GM12878 (cell line): ENCODE results near the gene KRTAP10-2. TPM values are rescaled to one million over a fixed set of nuclear protein-coding genes. Genes with fewer than 3 reads are reported as not detected.

Source experiments
- ATAC-seq: fragments of 200-7000 bp; cut with Tn5 transposase; 3 replicates; pipeline ENCODE4 v1.9.1; 2020; ENCODE audit warnings: mild to moderate bottlenecking, moderate library complexity
- BruUV-seq: library from RNA; stranded (reverse); fragments of 400-500 nt; replicated peaks from 2 replicates; lab custom pipeline; 2021; lab: Mats Ljungman, UMichigan
- CTCF ChIA-PET: fragments of 300-600 bp; sonication (Branson Sonifier 250); formaldehyde crosslinking; extraction: SDS; loops from one replicate; lab custom pipeline; 2021; ENCODE audit warnings: inconsistent platforms; lab: Yijun Ruan, JAX
- POLR2A ChIA-PET: fragments of 350-600 bp; formaldehyde crosslinking; extraction: SDS; loops from one replicate; lab custom pipeline; 2021; ENCODE audit warnings: inconsistent platforms; lab: Charles Lee
- RAD21 ChIA-PET: fragments of 300-600 bp; sonication (Branson Sonifier 250); formaldehyde crosslinking; loops from one replicate; lab custom pipeline; 2023; ENCODE audit warnings: antibody characterized with exemption; ENCODE audit not compliant: unreplicated experiment; lab: Charles Lee
- SMC1A ChIA-PET: fragments of 300-600 bp; sonication (Branson Sonifier 250); formaldehyde crosslinking; loops from one replicate; lab custom pipeline; 2023; ENCODE audit not compliant: unreplicated experiment, uncharacterized antibody; lab: Charles Lee
- DNase-seq: peaks from one replicate; pipeline ENCODE4 v3.0.0-alpha.2; 2011; ENCODE audit warnings: low read depth, low spot score
- FAIRE-seq: peaks from 3 replicates; lab custom pipeline; 2011; peaks lifted over from hg19 to GRCh38; lab: Jason Lieb, UNC
- H2AFZ ChIP-seq: 2 replicates; pipeline ENCODE4 v1.6.0; 2011; ENCODE audit warnings: low read depth, low read length, control low read depth; ENCODE audit not compliant: control insufficient read depth
- H3K27ac ChIP-seq: 2 replicates; pipeline ENCODE4 v1.5.1; 2011; ENCODE audit warnings: control low read depth; ENCODE audit not compliant: control insufficient read depth, insufficient read depth
- H3K27me3 ChIP-seq, 2 experiments: replicated peaks in 1 of 2; 2 replicates each; pipeline versions ENCODE4 v1.6.0 to v1.6.1; 2011; ENCODE audit warnings: low read length in 1 of 2; ENCODE audit not compliant: control insufficient read depth in 2 of 2, insufficient read depth in 2 of 2
- H3K36me3 ChIP-seq, 2 experiments: 2 replicates each; pipeline ENCODE4 v1.5.1; 2011; ENCODE audit warnings: low read length in 1 of 2; ENCODE audit not compliant: control insufficient read depth in 2 of 2, insufficient read depth in 2 of 2
- H3K4me1 ChIP-seq: 2 replicates; pipeline ENCODE4 v1.6.1; 2011; ENCODE audit warnings: mild to moderate bottlenecking, low read length, moderate library complexity, mixed read lengths; ENCODE audit not compliant: control insufficient read depth, insufficient read depth
- H3K4me2 ChIP-seq: 2 replicates; pipeline ENCODE4 v1.6.0; 2011; ENCODE audit warnings: control low read depth; ENCODE audit not compliant: control insufficient read depth, insufficient read depth
- H3K4me3 ChIP-seq: fragments of 200-600 bp; sonication (generic); 2 replicates; pipeline ENCODE4 v1.5.1; 2016
- H3K79me2 ChIP-seq: 2 replicates; pipeline ENCODE4 v1.6.0; 2011; ENCODE audit warnings: low read length; ENCODE audit not compliant: control insufficient read depth, insufficient read depth
- H3K9ac ChIP-seq: 2 replicates; pipeline ENCODE4 v1.8.0; 2011; ENCODE audit warnings: low read length, control low read depth, mixed read lengths; ENCODE audit not compliant: control insufficient read depth, insufficient read depth
- H3K9me3 ChIP-seq: replicated peaks from 3 replicates; pipeline ENCODE4 v1.5.1; 2011; ENCODE audit warnings: mild to moderate bottlenecking, low read length; ENCODE audit not compliant: control insufficient read depth, insufficient read depth
- H4K20me1 ChIP-seq: 2 replicates; pipeline ENCODE4 v1.6.0; 2011; ENCODE audit not compliant: control insufficient read depth, insufficient read depth
- EED ChIP-seq: sonication (generic); IDR thresholded peaks from 2 replicates; pipeline ENCODE4 v1.6.1; 2016; ENCODE audit warnings: antibody characterized with exemption, low read depth
- MLLT1 ChIP-seq: fragments of 450-650 bp; IDR thresholded peaks from 2 replicates; pipeline ENCODE4 v1.6.1; 2016; ENCODE audit warnings: mild to moderate bottlenecking
- MXI1 ChIP-seq: fragments of 150-350 bp; IDR thresholded peaks from 2 replicates; pipeline ENCODE4 v1.6.1; 2011; ENCODE audit warnings: low read depth, mild to moderate bottlenecking, inconsistent platforms, low read length, improper control_type of control experiment
- NR2F1 ChIP-seq: fragments of 450-650 bp; conservative IDR thresholded peaks from 2 replicates; pipeline ENCODE4 v1.6.1; 2017; ENCODE audit warnings: mild to moderate bottlenecking
- SIX5 ChIP-seq: IDR thresholded peaks from 2 replicates; pipeline ENCODE4 v1.6.1; 2011; ENCODE audit warnings: mild to moderate bottlenecking, low read depth, low read length, moderate library complexity; ENCODE audit not compliant: severe bottlenecking
- STAT1 ChIP-seq: fragments of 450-650 bp; conservative IDR thresholded peaks from 2 replicates; pipeline ENCODE4 v1.6.1; 2014; ENCODE audit warnings: antibody characterized with exemption, mild to moderate bottlenecking
- USF2 ChIP-seq: IDR thresholded peaks from 2 replicates; pipeline ENCODE4 v1.6.1; 2011; ENCODE audit warnings: low read depth, low read length, improper control_type of control experiment, borderline replicate concordance
- WGBS: methylation state at CpG from one replicate; pipeline ENCODE4 v1.1.6; 2016; ENCODE audit warnings: low lambda C conversion rate; ENCODE audit not compliant: insufficient replicate concordance, insufficient coverage; ENCODE audit errors: missing lambda C conversion rate; 5-methylcytosine and 5-hydroxymethylcytosine counted together
- in situ Hi-C: fragments of 300-500 bp; cut with MboI; formaldehyde crosslinking; loops from 9 replicates; pipeline ENCODE4 v1.14.3; 2018; ENCODE audit warnings: mixed read lengths
- intact Hi-C: fragments of 100-400 bp; cut with micrococcal nuclease; formaldehyde crosslinking; loops from one replicate; pipeline ENCODE4 v1.14.2; 2022; ENCODE audit not compliant: unreplicated experiment
- polyA plus RNA-seq, 11 experiments: library from polyadenylated mRNA; depleted of rRNA in 4 of 11; unstranded in 6 of 11; stranded (reverse) in 5 of 11; fragments of >200 nt; fragmentation: Nextera tagmentation in 4 of 11; fragmentation: Illumina TruSeq in 1 of 11; extraction: Ambion mirVana in 4 of 11; extraction: Trizol in 1 of 11; gene quantifications; 1 replicate in 1 of 11; 2 replicates in 10 of 11; pipeline versions ENCODE4 v1.2.1 to v1.2.3, GENCODE V29; 2011 to 2016; ENCODE audit warnings: inconsistent platforms in 2 of 11, missing spikeins in 2 of 11, low read depth in 1 of 11
- total RNA-seq, 4 experiments: library from RNA; depleted of rRNA in 3 of 4; stranded (reverse); fragments of >200 nt in 3 of 4; fragmentation: Illumina TruSeq in 1 of 4; extraction: Trizol in 1 of 4; gene quantifications; 2 replicates each; pipeline versions ENCODE4 v1.2.1 to v1.2.3, GENCODE V29; 2013 to 2021

The KRTAP10-2 gene
- total and polyA plus RNA-seq, 10 of the 15 experiments (the other 5 are each of a cell fraction or from before 2014, with no cell fraction given): not detected

GRCh38 chr21:44535963-44536362 is 15.3 kb downstream of the KRTAP10-2 start:
- H3K4me3 ChIP-seq: no peak overlapping the region
- no peaks in the 10 kb centered on the region for H3K79me2 ChIP-seq
- TF ChIP-seq MXI1 (no peak), MLLT1 (no peak), NR2F1 (no peak), USF2 (no peak), EED (no peak), SIX5 (no peak), STAT1 (no peak)
- TF ChIP-seq, all 136 proteins: peak for 0
- intact Hi-C loops: no loop called here
- H3K36me3 ChIP-seq: no peaks in the 10 kb centered on the region
- no peaks in the 10 kb centered on the region for H3K27me3 ChIP-seq
- BruUV-seq: no TSS peak
- no peaks in the 10 kb centered on the region; the same call in 2 of the 3 replicates for H3K9me3 ChIP-seq
- FAIRE-seq: no peak
- no peaks in the 10 kb centered on the region for H3K4me1 ChIP-seq
- ATAC-seq: no peak
- no peak overlapping the region for H3K4me2 ChIP-seq
- ChIA-PET POLR2A (no interaction called here), CTCF (no interaction called here), RAD21 (no interaction called here), SMC1A (no interaction called here)
- H2AFZ ChIP-seq: no peak overlapping the region
- H3K27ac ChIP-seq: no peak overlapping the region
- 55% methylated on average over 7 of the region's 7 CpGs for WGBS
- in situ Hi-C loops: no loop called here
- DNase-seq: no peak
- H3K9ac ChIP-seq: no peak overlapping the region
- H4K20me1 ChIP-seq: no peaks in the 10 kb centered on the region
